ENCODE measurements around the gene CHST2. TPM values are rescaled to one million over a fixed set of nuclear protein-coding genes. Genes with fewer than 3 reads are reported as not detected.
"Not testable (repeated sequence)": the region's sequence is repeated elsewhere in the genome, so short reads cannot be mapped to it uniquely, and the experiment has no call there.

The CHST2 gene, protein sequence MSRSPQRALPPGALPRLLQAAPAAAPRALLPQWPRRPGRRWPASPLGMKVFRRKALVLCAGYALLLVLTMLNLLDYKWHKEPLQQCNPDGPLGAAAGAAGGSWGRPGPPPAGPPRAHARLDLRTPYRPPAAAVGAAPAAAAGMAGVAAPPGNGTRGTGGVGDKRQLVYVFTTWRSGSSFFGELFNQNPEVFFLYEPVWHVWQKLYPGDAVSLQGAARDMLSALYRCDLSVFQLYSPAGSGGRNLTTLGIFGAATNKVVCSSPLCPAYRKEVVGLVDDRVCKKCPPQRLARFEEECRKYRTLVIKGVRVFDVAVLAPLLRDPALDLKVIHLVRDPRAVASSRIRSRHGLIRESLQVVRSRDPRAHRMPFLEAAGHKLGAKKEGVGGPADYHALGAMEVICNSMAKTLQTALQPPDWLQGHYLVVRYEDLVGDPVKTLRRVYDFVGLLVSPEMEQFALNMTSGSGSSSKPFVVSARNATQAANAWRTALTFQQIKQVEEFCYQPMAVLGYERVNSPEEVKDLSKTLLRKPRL
- total RNA-seq, result 5.8 TPM

GRCh38 chr3:143119009-143119914, at the start of gene CHST2:
TSS of gene CHST2 (plus strand) at chr3:143119771. CDS start at chr3:143120817, 1,046 bp downstream.
- peak; percentile 48 for DNase-seq (ENCODE audit: low spot score)

GRCh38 chr3:143070977-143071551, 48.5 kb upstream of the CHST2 start:
- no peak for DNase-seq (ENCODE audit: low spot score)

GRCh38 chr3:143071776-143072175, 47.8 kb upstream of the CHST2 start:
- DNase-seq (ENCODE audit: low spot score), result no peak

- not testable (repeated sequence) for DNase-seq (ENCODE audit: low spot score)
Observed at GRCh38 chr3:143072298-143073020, 47.1 kb upstream of the CHST2 start.

DNA sequence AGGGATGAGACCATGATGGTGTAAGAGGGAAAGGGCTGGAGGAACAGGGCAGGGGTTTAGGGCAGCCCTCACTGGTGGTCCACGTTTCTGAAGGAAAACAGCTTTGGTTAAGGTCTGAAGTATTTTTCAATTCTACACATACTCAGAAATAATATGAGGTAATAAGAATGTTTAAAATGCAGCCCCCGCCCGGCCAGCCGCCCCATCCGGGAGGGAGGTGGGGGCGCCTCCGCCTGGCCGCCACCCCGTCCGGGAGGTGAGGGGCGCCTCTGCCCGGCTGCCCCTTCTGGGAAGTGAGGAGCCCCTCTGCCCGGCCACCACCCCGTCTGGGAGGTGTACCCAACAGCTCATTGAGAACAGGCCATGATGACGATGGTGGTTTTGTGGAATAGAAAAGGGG, 46.0 kb upstream of the CHST2 start:
- not testable (repeated sequence) for DNase-seq (ENCODE audit: low spot score)

DNA sequence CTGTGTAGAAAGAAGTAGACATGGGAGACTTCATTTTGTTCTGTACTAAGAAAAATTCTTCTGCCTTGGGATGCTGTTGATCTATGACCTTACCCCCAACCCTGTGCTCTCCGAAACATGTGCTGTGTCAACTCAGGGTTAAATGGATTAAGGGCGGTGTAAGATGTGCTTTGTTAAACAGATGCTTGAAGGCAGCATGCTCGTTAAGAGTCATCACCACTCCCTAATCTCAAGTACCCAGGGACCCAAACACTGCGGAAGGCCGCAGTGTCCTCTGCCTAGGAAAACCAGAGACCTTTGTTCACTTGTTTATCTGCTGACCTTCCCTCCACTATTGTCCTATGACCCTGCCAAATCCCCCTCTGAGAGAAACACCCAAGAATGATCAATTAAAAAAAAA, 45.6 kb upstream of the CHST2 start:
- DNase-seq (ENCODE audit: low spot score), result not testable (repeated sequence)

DNA sequence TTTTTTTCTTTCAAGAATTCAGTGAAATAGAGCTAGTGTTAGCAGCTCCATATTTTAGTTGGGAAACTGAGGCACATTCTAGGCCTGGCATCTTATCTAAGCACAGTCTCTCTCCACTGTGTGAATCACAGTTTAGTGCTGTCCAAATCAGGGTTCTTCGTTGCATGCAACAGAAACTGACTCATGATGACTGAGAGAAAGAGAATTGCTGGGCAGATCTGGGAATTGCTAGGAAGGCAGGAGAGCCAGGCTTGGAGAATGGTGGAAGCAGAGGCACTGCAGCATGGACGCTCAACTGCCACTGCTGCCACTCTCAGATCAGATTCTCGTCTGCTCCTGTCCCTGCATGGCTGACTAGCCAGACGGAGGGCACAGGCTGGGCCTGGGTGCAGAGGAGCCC, 40.7 kb upstream of the CHST2 start:
- no peak for DNase-seq (ENCODE audit: low spot score)

- DNase-seq (ENCODE audit: low spot score), result no peak
Observed at GRCh38 chr3:143080196-143080595, 39.4 kb upstream of the CHST2 start.

- DNase-seq (ENCODE audit: low spot score), result no peak
Observed at GRCh38 chr3:143081365-143081764, 38.2 kb upstream of the CHST2 start.

- DNase-seq (ENCODE audit: low spot score), result no peak
Observed at GRCh38 chr3:143081844-143082778, 37.5 kb upstream of the CHST2 start.

DNA sequence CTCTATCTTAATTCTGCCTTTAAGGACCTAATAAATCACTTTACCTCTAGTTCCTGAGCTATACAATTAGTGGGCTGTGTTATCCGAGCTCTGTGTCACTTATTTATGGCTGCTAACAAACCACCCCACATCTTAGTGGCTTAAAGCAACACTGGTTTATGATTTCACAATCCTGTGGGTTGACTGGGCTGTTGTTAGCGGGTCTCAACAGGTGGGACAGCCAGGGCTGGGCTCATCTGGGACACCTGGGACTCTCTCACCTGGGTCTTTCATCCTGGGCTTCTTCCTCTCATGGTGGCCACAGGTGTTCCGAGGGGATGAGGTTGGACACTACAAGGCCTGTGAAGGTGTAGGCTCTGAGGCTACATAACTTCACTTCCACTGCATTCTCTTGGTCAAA, 35.8 kb upstream of the CHST2 start:
- no peak for DNase-seq (ENCODE audit: low spot score)

GRCh38 chr3:143084856-143085731, 34.5 kb upstream of the CHST2 start:
- DNase-seq (ENCODE audit: low spot score), result no peak

- no peak for DNase-seq (ENCODE audit: low spot score)
Observed at GRCh38 chr3:143088835-143089234, 30.7 kb upstream of the CHST2 start.

DNA sequence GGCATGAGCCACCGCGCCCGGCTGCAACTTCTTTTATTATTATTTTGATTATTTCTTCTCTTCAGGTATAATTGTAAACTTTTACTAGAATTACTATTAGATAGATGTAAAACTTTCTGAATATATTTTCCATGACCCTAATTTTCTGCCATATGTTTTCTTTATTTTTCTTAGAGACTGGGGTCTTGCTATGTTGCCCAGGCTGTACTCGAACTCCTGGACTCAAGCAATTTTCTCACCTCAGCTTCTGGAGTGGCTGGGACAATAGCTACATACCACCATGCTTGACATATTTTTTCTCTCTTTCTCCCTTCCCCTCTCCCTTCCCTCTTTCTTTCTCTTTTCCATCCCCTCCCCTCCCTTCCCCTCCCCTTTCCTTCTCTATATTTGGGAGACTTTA, 29.6 kb upstream of the CHST2 start:
- no peak for DNase-seq (ENCODE audit: low spot score)

GRCh38 chr3:143090486-143090885, 29.1 kb upstream of the CHST2 start:
- DNase-seq (ENCODE audit: low spot score), result no peak

DNA sequence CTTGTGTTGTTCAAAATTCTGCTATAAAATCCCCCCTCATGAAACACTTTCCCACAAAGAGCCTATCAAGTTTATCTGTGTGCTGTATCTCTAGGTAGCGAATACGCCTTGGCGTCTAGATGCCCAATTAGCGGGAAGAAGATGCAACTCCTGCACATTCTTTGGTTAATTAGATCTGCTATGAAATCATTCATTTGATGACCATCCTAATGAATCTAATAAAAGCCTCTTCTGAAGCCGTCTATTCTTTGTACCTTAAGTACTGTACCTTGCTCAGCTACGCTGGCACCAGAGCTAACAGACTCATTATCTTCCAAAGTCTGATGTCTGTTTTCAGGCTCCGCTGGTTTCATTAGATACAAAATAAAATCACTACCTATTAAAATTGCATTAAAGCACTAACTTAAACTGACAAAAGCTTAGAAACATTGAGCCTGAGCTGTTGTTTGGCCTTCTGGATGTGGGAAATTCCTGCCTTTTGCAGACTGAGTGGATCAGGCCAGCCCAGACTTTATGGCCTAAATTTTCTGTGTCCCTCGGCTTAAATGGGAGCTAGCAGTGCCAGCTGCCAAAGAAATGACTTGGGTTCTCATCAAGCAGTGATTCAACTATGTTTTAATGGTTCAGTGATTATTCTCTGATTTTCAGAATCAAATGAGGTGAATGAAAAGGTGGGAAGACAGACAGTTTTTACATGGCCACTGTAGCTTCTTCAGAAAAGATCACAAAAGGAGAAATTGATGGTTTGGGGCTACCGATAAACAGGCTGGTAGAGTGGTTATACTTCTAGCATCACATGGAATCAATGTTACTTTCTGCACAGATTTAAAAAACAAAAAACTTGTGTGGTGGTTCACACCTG, 28.4 kb upstream of the CHST2 start:
- no peak for DNase-seq (ENCODE audit: low spot score)

- no peak for DNase-seq (ENCODE audit: low spot score)
Observed at GRCh38 chr3:143092191-143092590, 27.4 kb upstream of the CHST2 start.

DNA sequence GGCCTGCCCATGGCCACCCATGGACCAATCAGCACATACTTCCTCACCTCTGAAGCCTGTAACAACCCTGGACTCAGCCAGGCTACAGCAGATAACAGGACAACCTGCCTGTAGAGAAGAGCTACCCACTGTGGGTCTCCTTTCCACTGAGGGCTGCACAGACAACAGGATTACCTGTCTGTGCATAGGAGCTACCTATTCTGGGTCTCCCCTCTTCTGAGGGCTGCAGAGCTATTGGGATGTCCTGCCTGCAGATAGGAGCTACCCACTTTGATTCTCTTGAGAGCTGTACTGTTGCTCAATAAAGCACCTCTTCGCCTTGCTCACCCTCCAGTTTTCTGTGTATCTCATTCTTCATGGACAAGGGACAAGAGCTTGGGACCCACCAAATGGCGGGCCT, 23.8 kb upstream of the CHST2 start:
- no peak for DNase-seq (ENCODE audit: low spot score)

Data from mucosa of gallbladder (tissue), 1 donor.